Osteoblast (primary cell): ENCODE results near the gene TNFRSF8. TPM values are rescaled to one million over a fixed set of nuclear protein-coding genes. Genes with fewer than 3 reads are reported as not detected.
"Not testable (repeated sequence)": the region's sequence is repeated elsewhere in the genome, so short reads cannot be mapped to it uniquely, and the experiment has no call there.

Experiments
- DNase-seq: peaks from one replicate; pipeline ENCODE4 v3.0.0; 2011; ENCODE audit warnings: low spot score, mixed read lengths; ENCODE audit not compliant: insufficient read length; ENCODE audit errors: missing footprints
- H2AFZ ChIP-seq: 2 replicates; pipeline ENCODE4 v1.6.0; 2011; ENCODE audit warnings: mild to moderate bottlenecking, low read length
- H3K27ac ChIP-seq: 2 replicates; pipeline ENCODE4 v1.5.1; 2011; ENCODE audit warnings: mild to moderate bottlenecking, low read depth, low read length, moderate library complexity
- H3K27me3 ChIP-seq: 2 replicates; pipeline ENCODE4 v1.6.0; 2012; ENCODE audit warnings: mild to moderate bottlenecking, control low read depth, inconsistent platforms, low read length, moderate library complexity; ENCODE audit not compliant: insufficient read depth
- H3K36me3 ChIP-seq: 2 replicates; pipeline ENCODE4 v1.5.1; 2011; ENCODE audit warnings: mild to moderate bottlenecking, low read length, control low read depth, moderate library complexity; ENCODE audit not compliant: insufficient read depth
- H3K4me1 ChIP-seq: 2 replicates; pipeline ENCODE4 v1.5.1; 2011; ENCODE audit warnings: mild to moderate bottlenecking, low read length, control low read depth, moderate library complexity; ENCODE audit not compliant: insufficient read depth
- H3K4me2 ChIP-seq: 2 replicates; pipeline ENCODE4 v1.6.0; 2011; ENCODE audit warnings: mild to moderate bottlenecking, low read length; ENCODE audit not compliant: insufficient read depth
- H3K4me3 ChIP-seq: fragments of 200-600 bp; sonication (generic); 3 replicates; pipeline ENCODE4 v1.5.1; 2012; ENCODE audit warnings: mild to moderate bottlenecking, low read length, inconsistent platforms; ENCODE audit not compliant: insufficient read depth
- H3K79me2 ChIP-seq: 2 replicates; pipeline ENCODE4 v1.6.0; 2012; ENCODE audit warnings: mild to moderate bottlenecking, low read length, control low read depth, inconsistent platforms; ENCODE audit not compliant: insufficient read depth
- H3K9me3 ChIP-seq: 2 replicates; pipeline ENCODE4 v1.5.1; 2011; ENCODE audit warnings: low read depth, low read length, control low read depth
- H4K20me1 ChIP-seq: 2 replicates; pipeline ENCODE4 v1.6.0; 2012; ENCODE audit warnings: mild to moderate bottlenecking, low read length, control low read depth; ENCODE audit not compliant: insufficient read depth
- CTCF ChIP-seq: IDR thresholded peaks from 2 replicates; pipeline ENCODE4 v1.5.1; 2011; ENCODE audit warnings: mild to moderate bottlenecking, low read depth, low read length, moderate library complexity; ENCODE audit errors: extremely low read depth
- total RNA-seq: library from RNA; depleted of rRNA; stranded (reverse); fragments of >200 nt; gene quantifications from 2 replicates; pipeline ENCODE4 v1.2.3, GENCODE V29; 2012

TNFRSF8 gene
- total RNA-seq, 1 donor: under 0.01 TPM

GRCh38 chr1:12039164-12039525, 24.0 kb upstream of the TNFRSF8 start:
- H3K4me3 ChIP-seq: no peak overlapping the region
- H3K4me2 ChIP-seq: no peak overlapping the region
- no peak overlapping the region for H3K27ac ChIP-seq
- H2AFZ ChIP-seq: no peak overlapping the region
- no peaks in the 10 kb centered on the region for H4K20me1 ChIP-seq
- H3K9me3 ChIP-seq: no peaks in the 10 kb centered on the region
- no peaks in the 10 kb centered on the region for H3K79me2 ChIP-seq
- H3K4me1 ChIP-seq: peaks cover 9% of the 10 kb centered on the region
- no peak for TF ChIP-seq CTCF
- no peaks in the 10 kb centered on the region for H3K27me3 ChIP-seq
- DNase-seq: peak; percentile 66
- no peaks in the 10 kb centered on the region for H3K36me3 ChIP-seq

DNA sequence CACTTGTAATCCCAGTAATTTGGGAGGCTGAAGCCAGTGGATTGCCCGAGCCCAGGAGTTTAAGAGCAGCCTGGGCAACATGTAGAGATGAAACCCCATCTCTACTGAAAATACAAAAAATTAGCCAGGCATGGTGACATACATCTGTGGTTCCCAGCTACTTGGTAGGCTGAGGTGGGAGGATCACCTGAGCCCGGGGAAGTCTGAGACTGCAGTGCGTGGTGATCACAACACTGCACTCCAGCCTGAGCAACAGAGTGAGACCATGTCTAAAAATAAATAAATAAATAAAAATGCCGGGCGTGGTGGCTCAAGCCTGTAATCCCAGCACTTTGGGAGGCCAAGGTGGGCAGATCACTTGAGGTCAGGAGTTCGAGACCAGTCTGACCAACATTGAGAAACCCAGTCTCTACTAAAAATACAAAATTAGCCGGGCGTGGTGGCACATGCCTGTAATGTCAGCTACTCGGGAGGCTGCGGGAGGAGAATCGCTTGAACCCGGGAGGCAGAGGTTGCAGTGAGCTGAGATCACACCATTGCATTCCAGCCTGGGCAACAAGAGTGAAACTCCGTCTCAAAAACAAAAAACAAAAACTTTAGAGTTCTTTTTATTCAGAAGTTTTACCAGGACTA, 23.2 kb upstream of the TNFRSF8 start:
- not testable (repeated sequence) for H3K27ac ChIP-seq, H3K4me1 ChIP-seq, DNase-seq, H3K36me3 ChIP-seq, H4K20me1 ChIP-seq, H2AFZ ChIP-seq, H3K4me2 ChIP-seq, H3K79me2 ChIP-seq, H3K4me3 ChIP-seq, H3K9me3 ChIP-seq, H3K27me3 ChIP-seq

DNA sequence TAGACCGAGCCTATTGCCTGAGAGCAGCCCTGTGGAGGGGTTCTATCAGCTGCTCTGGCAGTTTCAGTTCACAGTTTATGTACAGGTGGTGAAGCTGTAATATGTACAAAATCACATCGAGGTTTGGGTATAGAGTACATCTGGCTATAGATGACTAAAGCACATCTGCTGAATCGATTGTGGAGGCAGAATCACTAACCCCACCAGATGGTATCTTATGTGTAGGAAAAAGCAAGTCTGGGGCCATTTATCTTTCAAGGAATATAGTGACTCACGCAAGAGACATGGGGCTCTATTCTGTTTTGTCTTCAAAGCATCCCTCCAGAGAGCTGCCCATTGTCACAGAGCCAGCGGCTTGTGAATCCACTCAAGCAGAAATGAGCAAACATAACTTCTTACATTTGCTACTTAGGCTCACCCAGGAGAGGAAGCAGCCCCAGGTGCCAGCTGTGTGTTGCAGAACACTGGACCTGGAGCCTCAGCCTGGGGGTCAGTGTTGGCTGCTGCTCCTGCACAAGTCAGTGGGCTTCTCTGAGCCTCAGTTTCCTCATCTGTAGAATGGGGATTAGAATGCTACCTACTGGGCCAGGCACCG, 22.5 kb upstream of the TNFRSF8 start:
- Histone ChIP-seq H3K9me3 (no peaks in the 10 kb centered on the region), H3K27me3 (no peaks in the 10 kb centered on the region), H3K36me3 (no peaks in the 10 kb centered on the region), H3K27ac (no peak overlapping the region), H3K4me3 (no peak overlapping the region), H3K79me2 (no peaks in the 10 kb centered on the region), H3K4me2 (no peak overlapping the region), H3K4me1 (peaks cover 5% of the 10 kb centered on the region), H4K20me1 (no peaks in the 10 kb centered on the region), H2AFZ (no peak overlapping the region)
- TF ChIP-seq CTCF: no peak
- DNase-seq: peak; percentile 98

GRCh38 chr1:12044187-12044877, 18.8 kb upstream of the TNFRSF8 start:
- not testable (repeated sequence) for H3K79me2 ChIP-seq, H3K27ac ChIP-seq, H3K36me3 ChIP-seq, H3K9me3 ChIP-seq, H3K4me3 ChIP-seq, H3K27me3 ChIP-seq, H2AFZ ChIP-seq, H3K4me2 ChIP-seq, H4K20me1 ChIP-seq
- peaks cover 18% of the 10 kb centered on the region for H3K4me1 ChIP-seq
- peak; percentile 69 for DNase-seq

DNA sequence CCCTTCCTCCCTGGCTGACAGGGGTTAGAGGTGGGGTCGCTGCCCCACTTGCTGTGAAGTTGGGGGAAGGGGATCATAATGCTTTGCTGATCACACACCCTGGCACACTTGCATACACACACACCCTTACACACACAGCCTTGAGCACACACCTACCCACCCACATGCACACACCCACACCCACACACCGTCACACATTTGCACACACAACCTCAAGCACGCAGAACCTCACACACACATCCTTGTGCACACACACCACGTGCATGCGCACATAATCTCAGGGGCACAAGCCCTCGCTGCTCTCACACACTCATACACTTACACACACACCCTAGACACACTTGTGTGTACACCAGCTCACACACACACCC, 16.4 kb upstream of the TNFRSF8 start:
- Histone ChIP-seq H3K9me3 (no peaks in the 10 kb centered on the region), H3K4me2 (peak overlapping the region; percentile 79), H3K36me3 (no peaks in the 10 kb centered on the region), H3K27me3 (no peaks in the 10 kb centered on the region), H3K79me2 (no peaks in the 10 kb centered on the region), H3K4me1 (peaks cover 14% of the 10 kb centered on the region), H3K27ac (no peak overlapping the region), H4K20me1 (no peaks in the 10 kb centered on the region), H3K4me3 (no peak overlapping the region), H2AFZ (no peak overlapping the region)
- TF ChIP-seq CTCF: no peak
- no peak for DNase-seq
